ENCODE data around the gene SV2C.
"Not testable (repeated sequence)": the region's sequence is repeated elsewhere in the genome, so short reads cannot be mapped to it uniquely, and the experiment has no call there.

SV2C gene

GRCh38 chr5:76336253-76336809 lies 253.1 kb downstream of the SV2C start:
- DNase-seq (ENCODE audit: low read depth, low spot score), result not testable (repeated sequence)

GRCh38 chr5:76337953-76338451 lies 254.8 kb downstream of the SV2C start:
- peak; percentile 91 for DNase-seq (ENCODE audit: low read depth, low spot score)

DNA sequence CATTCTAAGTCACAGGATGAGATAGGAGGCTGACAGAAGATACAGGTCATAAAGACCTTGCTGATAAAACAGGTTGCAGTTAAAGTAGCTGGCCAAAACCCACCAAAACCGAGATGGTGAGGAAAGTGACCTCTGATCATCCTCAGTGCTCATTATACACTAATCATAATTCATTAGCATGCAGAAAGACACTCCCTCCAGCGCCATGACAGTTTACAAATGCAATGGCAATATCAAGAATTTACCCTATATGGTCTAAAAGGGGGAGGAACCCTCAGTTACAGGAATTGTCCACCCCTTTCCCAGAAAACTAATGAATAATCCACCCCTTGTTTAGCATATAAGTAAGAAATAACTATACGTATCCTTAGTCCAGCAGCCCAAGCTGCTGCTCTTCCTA lies 256.7 kb downstream of the SV2C start:
- no peak for DNase-seq (ENCODE audit: low read depth, low spot score)

DNA sequence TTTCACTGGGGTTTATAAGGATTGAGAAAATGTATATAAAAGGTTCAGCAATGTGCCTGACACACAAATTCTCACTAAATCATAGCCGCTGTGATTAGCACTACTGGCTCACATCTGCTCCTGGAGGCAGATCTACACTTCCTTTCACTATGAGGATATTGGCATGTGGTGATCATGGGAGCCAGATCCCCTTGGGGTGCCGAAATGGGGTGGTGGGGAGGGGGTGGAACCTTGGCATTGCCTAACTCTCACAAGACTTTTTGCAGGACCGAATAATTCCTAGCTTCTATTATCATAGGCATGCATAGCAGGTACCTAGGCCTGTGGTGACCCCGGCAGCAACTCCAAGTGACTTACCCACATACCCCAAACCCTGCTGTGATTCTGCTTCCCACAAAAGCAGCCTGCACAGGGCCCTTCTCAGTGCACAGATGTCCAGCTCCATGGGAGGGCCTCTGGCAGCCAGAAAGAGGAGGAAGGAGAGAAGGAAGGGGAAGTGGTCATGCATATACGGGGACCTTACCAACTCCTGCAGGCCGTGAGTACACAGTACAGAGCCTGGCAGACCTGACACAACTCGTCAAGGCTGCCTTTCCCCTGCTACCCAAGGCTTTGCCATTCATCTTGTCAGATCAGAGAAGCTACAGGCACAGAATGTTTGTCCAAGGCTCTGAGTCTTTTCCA lies 258.6 kb downstream of the SV2C start:
- no peak for DNase-seq (ENCODE audit: low read depth, low spot score)

DNA sequence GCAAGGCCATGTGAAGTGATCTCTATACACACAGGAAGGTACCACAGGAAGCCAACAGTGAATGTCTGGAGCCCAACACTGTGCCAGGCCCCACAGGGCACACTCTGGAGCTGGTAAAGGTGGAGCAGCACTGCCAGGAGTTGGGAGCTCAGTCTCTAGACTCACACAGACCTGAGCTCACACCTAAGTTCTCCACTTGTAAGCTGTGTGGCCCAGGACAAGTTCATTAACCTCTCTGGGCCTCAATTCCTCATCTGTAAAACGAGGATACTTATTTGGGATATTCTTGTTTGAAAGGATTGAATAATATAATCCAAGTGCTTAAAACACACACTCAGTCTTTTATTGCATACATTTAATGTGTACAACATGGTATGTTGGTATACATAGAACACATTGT lies 259.3 kb downstream of the SV2C start:
- no peak for DNase-seq (ENCODE audit: low read depth, low spot score)

DNA sequence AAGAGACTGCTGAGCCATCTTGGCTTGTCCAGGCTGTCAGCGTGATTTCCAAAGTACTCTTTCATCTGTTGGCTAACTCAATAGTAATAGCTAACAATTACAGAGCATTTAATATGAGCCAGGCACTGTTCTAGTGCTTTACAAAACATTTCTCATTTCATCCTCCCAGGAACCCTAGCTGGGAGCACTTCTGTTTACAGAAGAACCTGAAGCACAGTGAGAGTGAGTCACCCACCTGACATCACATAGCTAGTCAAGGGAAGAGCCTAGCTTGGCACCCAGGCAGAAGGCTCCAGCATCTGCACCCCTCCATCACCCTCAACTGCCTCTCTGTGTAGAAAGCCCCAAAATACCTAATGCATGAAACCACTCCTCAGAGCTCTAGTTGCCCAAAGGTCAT lies 262.4 kb downstream of the SV2C start:
- DNase-seq (ENCODE audit: low read depth, low spot score), result no peak

- DNase-seq (ENCODE audit: low read depth, low spot score), result no peak
Observed at GRCh38 chr5:76351176-76351575, 268.0 kb downstream of the SV2C start.

- DNase-seq (ENCODE audit: low read depth, low spot score), result no peak
Observed at GRCh38 chr5:76351577-76351976, 268.4 kb downstream of the SV2C start.

DNA sequence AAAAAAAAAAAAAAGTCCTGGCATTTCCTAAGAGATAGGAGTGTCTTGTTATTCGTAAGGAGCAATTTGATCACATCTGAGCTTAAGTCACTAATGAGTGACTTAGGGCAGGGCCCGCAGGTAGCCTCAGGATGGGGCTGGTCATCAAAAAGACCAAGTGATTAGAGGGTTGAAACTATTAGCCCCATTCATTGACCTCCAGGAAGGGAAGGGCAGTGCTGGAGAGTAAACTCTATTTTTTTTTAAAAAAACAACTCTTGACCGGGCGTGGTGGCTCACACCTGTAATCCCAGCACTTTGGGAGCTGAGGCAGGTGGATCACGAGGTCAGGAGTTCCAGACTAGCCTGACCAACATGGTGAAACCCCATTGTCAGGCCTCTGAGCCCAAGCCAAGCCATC lies 273.7 kb downstream of the SV2C start:
- DNase-seq (ENCODE audit: low read depth, low spot score), result no peak

GRCh38 chr5:76363352-76364225 lies 280.4 kb downstream of the SV2C start:
- DNase-seq (ENCODE audit: low read depth, low spot score), result peak; percentile 52

- DNase-seq (ENCODE audit: low read depth, low spot score), result no peak
Observed at GRCh38 chr5:76364226-76364589, 281.0 kb downstream of the SV2C start.

DNA sequence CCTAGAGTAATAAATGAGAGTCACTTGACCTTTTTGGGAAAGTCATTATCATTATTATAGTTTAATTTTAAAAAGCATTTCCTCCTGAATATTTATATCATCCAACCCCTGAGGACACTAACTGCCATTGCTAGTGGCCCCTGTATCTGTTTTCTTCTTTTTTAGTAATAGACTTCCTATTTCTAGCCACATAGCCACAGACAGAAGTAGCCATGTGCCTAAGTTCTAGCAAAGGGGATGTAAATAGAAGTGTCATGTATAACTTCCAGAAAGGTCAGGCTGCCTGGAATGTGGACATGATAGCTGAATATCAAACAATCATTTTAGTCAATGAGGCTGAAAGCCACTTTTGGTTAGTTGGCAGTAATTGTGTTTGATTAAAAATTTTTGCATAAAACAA lies 282.4 kb downstream of the SV2C start:
- DNase-seq (ENCODE audit: low read depth, low spot score), result no peak

DNA sequence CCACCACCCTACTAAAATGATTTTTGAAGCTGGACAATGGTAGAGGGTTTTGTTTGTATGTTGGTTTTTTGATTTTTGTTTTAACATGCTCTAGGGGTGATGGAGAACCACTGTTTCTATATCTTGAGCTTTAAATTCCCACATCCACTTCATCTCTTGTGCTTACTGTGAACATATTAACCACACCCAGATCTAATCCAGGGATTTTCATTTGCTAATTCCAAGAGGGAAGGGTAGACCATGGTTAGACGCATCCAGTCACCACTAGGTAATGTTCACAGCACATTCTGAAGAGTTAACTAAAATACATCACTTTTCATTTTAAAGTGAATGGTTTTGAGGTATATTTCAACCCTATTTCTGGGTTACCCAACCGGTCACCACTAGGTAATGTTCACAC lies 283.4 kb downstream of the SV2C start:
- DNase-seq (ENCODE audit: low read depth, low spot score), result no peak

GRCh38 chr5:76367623-76368371 lies 284.6 kb downstream of the SV2C start:
- peak; percentile 24 for DNase-seq (ENCODE audit: low read depth, low spot score)

- DNase-seq (ENCODE audit: low read depth, low spot score), result no peak
Observed at GRCh38 chr5:76368941-76369340, 285.8 kb downstream of the SV2C start.

DNA sequence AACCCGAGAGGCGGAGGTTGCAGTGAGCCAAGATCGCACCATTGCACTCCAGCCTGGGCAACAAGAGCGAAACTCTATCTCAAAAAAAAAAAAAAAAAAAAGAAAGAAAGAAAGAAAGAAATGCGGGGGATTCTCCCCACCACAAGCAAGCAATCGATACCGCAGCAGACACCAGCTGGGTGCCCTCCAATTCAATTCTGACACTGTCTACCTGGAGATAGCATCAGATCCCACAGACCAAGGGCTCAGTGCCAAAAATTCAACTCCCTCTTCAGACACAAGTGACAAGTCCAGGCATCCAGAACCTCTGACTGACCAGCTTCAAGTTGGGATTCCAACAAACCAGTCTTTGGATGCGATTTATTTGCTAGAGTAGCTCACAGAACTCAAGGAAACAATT lies 286.5 kb downstream of the SV2C start:
- not testable (repeated sequence) for DNase-seq (ENCODE audit: low read depth, low spot score)

DNA sequence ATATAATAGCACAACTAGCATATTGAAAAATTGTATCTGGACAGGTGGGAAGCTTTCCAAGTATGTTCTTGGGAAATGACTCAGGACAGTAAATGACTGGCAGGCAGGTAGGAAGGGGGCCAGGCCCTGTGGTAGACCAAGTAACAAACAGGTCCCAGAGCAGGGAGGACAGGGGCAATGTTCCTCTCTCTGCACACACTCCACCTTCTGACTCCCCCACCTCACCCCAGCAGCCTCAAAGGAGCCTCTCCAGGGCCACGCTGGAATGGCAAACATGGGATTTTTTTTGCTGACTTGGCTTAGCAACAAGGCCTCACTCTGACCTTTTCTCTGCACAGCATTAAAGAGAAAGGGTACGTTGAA lies 288.8 kb downstream of the SV2C start:
- DNase-seq (ENCODE audit: low read depth, low spot score), result peak; percentile 25

- DNase-seq (ENCODE audit: low read depth, low spot score), result peak; percentile 84
Observed at GRCh38 chr5:76372323-76373054, 289.3 kb downstream of the SV2C start.

GRCh38 chr5:76376148-76376865 lies 293.1 kb downstream of the SV2C start:
- peak; percentile 54 for DNase-seq (ENCODE audit: low read depth, low spot score)

DNA sequence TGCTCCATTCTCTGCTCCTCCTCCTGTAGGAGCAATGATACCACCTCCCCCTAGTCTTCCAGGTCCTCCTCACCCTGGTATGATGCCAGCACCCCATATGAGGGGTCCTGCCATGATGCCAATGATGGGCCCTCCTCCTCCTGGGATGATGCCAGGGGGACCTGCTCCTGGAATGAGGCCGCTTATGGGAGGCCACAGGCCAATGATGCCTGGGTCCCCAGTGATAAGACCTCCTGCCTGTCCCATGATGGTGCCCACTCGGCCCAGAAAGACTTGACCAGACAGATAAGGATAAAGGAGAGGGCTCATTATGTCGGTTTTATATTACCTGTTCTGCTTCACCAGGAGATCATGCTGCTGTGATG lies 293.7 kb downstream of the SV2C start:
- no peak for DNase-seq (ENCODE audit: low read depth, low spot score)

DNA sequence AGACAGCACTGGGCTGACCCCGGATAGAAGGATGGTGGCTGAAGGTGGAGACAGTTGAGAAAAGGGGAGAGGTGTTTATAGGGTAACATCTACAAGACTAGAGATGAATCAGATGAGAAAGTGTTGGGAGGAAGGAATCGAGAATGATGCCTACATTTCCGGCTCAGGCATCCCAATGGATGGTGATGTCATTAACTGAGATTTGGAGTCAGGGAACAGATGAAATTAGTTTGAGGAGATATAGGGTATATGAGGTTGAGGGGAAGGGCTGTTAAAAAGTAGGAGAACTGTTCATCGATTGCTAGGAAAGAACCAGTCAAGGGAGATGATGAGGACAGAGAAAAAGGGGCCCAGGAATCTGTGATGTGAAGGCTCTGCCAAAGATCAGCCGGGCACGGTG lies 295.2 kb downstream of the SV2C start:
- DNase-seq (ENCODE audit: low read depth, low spot score), result no peak

All from astrocyte of the hippocampus (primary cell).